ENCODE measurements around the gene CROCC2.
A peak's percentile ranks its signal among the peaks of the same experiment; 100 is the strongest.

- TF ChIP-seq, protein P1, sequence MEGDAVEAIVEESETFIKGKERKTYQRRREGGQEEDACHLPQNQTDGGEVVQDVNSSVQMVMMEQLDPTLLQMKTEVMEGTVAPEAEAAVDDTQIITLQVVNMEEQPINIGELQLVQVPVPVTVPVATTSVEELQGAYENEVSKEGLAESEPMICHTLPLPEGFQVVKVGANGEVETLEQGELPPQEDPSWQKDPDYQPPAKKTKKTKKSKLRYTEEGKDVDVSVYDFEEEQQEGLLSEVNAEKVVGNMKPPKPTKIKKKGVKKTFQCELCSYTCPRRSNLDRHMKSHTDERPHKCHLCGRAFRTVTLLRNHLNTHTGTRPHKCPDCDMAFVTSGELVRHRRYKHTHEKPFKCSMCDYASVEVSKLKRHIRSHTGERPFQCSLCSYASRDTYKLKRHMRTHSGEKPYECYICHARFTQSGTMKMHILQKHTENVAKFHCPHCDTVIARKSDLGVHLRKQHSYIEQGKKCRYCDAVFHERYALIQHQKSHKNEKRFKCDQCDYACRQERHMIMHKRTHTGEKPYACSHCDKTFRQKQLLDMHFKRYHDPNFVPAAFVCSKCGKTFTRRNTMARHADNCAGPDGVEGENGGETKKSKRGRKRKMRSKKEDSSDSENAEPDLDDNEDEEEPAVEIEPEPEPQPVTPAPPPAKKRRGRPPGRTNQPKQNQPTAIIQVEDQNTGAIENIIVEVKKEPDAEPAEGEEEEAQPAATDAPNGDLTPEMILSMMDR (tag by site-specific recombination; IDR thresholded peaks at IDR 0.05), result peak; percentile 25; the same call in 1 of the 2 replicates
- TF ChIP-seq PBX3 (CRISPR knock-in tag; IDR thresholded peaks at IDR 0.05), result no peak
- TF ChIP-seq, protein P2, sequence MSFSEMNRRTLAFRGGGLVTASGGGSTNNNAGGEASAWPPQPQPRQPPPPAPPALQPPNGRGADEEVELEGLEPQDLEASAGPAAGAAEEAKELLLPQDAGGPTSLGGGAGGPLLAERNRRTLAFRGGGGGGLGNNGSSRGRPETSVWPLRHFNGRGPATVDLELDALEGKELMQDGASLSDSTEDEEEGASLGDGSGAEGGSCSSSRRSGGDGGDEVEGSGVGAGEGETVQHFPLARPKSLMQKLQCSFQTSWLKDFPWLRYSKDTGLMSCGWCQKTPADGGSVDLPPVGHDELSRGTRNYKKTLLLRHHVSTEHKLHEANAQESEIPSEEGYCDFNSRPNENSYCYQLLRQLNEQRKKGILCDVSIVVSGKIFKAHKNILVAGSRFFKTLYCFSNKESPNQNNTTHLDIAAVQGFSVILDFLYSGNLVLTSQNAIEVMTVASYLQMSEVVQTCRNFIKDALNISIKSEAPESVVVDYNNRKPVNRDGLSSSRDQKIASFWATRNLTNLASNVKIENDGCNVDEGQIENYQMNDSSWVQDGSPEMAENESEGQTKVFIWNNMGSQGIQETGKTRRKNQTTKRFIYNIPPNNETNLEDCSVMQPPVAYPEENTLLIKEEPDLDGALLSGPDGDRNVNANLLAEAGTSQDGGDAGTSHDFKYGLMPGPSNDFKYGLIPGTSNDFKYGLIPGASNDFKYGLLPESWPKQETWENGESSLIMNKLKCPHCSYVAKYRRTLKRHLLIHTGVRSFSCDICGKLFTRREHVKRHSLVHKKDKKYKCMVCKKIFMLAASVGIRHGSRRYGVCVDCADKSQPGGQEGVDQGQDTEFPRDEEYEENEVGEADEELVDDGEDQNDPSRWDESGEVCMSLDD (tag by site-specific recombination; IDR thresholded peaks at IDR 0.05), result no peak
- TF ChIP-seq, protein P3, sequence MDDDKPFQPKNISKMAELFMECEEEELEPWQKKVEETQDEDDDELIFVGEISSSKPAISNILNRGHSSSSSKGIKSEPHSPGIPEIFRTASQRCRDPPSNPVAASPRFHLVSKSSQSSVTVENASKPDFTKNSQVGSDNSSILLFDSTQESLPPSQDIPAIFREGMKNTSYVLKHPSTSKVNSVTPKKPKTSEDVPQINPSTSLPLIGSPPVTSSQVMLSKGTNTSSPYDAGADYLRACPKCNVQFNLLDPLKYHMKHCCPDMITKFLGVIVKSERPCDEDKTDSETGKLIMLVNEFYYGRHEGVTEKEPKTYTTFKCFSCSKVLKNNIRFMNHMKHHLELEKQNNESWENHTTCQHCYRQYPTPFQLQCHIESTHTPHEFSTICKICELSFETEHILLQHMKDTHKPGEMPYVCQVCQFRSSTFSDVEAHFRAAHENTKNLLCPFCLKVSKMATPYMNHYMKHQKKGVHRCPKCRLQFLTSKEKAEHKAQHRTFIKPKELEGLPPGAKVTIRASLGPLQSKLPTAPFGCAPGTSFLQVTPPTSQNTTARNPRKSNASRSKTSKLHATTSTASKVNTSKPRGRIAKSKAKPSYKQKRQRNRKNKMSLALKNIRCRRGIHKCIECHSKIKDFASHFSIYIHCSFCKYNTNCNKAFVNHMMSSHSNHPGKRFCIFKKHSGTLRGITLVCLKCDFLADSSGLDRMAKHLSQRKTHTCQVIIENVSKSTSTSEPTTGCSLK (tag by site-specific recombination; IDR thresholded peaks at IDR 0.05), result no peak
- TF ChIP-seq ZBTB8A (tag by site-specific recombination; IDR thresholded peaks at IDR 0.05), result no peak
- TF ChIP-seq ZNF843 (tag by site-specific recombination; IDR thresholded peaks at IDR 0.05), result no peak
- no peak for TF ChIP-seq ZNF792 (tag by site-specific recombination; IDR thresholded peaks at IDR 0.05)
- TF ChIP-seq ZNF426 (tag by site-specific recombination; IDR thresholded peaks at IDR 0.05), result no peak
- TF ChIP-seq ZNF18 (tag by site-specific recombination; IDR thresholded peaks at IDR 0.05), result no peak
- TF ChIP-seq ZNF274 (IDR thresholded peaks at IDR 0.05; ENCODE audit: low read length), result no peak
- no peak for TF ChIP-seq ZNF274 (tag by site-specific recombination; IDR thresholded peaks at IDR 0.05; ENCODE audit: borderline replicate concordance)
Observed at GRCh38 chr2:240989451-240990265, 83.5 kb downstream of the CROCC2 start.
